ENCODE results near the gene GRB10.

GRB10 gene

DNA sequence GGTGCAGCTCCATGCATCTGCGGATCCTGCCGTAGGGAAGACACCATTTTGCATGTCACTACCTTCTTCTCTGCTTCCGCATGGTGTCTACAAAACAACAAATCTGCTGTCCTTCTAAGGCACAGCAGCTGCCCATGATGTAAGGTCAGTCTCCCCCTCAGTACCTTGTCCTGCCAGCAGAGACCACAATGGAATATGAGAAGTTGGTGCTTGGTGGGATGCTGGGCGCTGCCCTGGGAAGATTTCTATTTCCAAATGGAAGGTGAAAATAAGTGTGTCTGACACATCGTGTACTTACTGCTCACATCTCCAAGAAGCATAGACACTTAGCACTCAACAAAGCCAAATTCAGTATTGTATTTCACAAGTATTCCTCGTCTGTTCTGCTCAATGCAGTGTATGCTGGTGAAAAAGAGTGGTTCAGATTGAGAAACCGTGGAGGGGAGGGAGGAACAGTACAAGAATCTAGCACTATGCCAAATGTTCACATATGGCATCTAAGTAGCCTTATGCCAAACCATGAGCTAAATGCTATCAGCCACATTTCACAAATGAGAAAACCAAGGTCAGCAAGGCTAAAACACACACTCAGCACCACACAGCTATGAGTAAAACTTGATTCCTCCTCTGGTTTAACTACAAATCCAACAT is 95.0 kb downstream of the GRB10 start:
- Histone ChIP-seq H3K27me3 (no peaks in the 10 kb centered on the region; the same call in none of the 2 replicates), H3K9me3 (no peaks in the 10 kb centered on the region), H3K36me3 (no peaks in the 10 kb centered on the region), H3K4me1 (no peaks in the 10 kb centered on the region; the same call in 1 of the 2 replicates), H3K4me3 (ENCODE audit: low read depth, low read length) (no peak overlapping the region)
- DNase-seq = no peak
- TF ChIP-seq, protein P1, sequence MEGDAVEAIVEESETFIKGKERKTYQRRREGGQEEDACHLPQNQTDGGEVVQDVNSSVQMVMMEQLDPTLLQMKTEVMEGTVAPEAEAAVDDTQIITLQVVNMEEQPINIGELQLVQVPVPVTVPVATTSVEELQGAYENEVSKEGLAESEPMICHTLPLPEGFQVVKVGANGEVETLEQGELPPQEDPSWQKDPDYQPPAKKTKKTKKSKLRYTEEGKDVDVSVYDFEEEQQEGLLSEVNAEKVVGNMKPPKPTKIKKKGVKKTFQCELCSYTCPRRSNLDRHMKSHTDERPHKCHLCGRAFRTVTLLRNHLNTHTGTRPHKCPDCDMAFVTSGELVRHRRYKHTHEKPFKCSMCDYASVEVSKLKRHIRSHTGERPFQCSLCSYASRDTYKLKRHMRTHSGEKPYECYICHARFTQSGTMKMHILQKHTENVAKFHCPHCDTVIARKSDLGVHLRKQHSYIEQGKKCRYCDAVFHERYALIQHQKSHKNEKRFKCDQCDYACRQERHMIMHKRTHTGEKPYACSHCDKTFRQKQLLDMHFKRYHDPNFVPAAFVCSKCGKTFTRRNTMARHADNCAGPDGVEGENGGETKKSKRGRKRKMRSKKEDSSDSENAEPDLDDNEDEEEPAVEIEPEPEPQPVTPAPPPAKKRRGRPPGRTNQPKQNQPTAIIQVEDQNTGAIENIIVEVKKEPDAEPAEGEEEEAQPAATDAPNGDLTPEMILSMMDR (IDR thresholded peaks at IDR 0.05; ENCODE audit: low read depth, low read length) = no peak

DNA sequence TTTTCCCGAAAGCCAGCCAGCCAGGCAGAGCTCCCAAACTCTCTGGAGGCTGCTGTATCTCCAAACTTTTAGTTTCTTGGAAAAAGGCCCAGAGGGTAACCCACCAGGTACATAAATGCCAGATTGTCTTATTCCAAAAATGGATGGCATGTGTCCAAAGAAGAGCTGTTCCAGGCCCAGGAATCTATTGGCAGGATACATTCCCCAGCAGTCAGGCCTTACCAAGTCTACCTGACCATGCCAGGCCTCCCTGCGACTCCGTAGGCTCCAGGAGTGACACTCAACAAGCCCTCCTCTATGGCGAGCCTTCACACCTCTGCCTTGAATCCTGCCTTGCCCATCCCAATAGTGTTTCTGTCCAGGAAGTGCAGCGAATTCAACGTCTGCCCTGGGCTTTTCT is 95.6 kb downstream of the GRB10 start:
- TF ChIP-seq, protein P1 (IDR thresholded peaks at IDR 0.05; ENCODE audit: low read depth, low read length) = no peak
- Histone ChIP-seq H3K4me3 (ENCODE audit: low read depth, low read length) (no peak overlapping the region), H3K27me3 (no peaks in the 10 kb centered on the region; the same call in none of the 2 replicates), H3K36me3 (no peaks in the 10 kb centered on the region), H3K9me3 (no peaks in the 10 kb centered on the region), H3K4me1 (no peaks in the 10 kb centered on the region; the same call in 1 of the 2 replicates)
- no peak for DNase-seq

DNA sequence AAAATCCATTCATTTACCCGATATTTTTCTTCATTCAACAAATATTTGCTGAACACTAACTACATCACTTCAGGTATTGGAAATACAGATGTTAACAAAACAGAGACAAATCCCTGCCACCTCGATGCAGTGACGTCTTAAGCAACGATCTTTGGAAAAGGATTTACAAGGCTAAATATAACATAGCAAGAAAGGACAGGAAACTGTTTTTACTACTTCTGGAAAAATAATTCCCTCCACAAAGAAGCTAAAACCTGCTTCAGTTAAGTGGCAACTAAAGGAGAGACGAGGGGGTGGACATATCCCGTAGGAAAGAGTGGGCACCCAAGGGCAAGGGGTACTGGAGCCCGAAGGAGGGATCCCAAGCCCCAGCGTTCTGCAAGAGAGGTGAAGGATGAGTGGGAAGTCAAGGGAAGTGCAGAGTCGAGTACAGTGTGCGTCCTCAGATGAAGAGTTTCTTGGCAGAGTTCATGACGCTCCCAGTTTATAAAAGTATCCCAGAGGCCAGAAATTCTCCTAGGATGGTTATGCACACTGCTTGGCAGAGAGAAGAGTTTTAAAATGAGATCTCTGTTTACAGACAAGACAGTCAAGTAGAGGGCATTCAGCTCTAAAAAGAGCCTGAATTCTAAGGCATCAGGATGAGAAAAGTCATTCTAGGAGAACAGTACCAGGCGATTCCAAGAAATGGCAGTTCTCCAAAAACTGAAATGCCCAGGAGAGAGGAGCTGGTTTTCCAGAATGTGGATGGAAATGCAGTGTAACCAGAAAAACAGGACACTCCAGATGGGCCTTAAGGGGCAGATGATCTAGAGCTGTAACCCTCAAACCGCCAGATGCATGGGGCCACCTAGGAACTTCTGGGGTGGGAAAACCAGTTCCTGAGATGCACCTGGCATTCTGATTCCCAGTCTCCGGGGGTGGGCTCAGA is 97.3 kb downstream of the GRB10 start:
- no peak overlapping the region for H3K4me3 ChIP-seq (ENCODE audit: low read depth, low read length)
- DNase-seq = no peak

DNA sequence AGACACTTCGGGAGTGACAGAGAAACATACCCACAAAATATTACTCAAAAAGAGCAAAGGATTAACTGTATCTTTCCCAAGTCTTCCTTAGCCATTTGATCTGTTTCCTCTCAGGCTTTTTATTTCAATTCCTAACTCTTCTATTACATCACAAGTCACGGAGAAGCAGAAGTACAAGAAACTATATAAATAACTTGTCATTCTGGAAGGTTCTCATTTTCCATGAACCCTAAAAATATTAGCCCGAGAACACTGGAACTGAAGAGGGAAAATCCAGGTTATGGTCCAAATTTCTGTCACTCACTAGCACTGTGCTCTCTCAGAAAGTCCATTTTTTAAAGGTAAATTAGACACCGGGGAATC is 98.0 kb downstream of the GRB10 start:
- TF ChIP-seq, protein P1 (IDR thresholded peaks at IDR 0.05; ENCODE audit: low read depth, low read length) = no peak
- no peak overlapping the region for H3K4me3 ChIP-seq (ENCODE audit: low read depth, low read length)
- no peak for DNase-seq
- H3K36me3 ChIP-seq = no peaks in the 10 kb centered on the region
- no peaks in the 10 kb centered on the region; the same call in 1 of the 2 replicates for H3K4me1 ChIP-seq
- H3K9me3 ChIP-seq = no peaks in the 10 kb centered on the region
- no peaks in the 10 kb centered on the region; the same call in 1 of the 2 replicates for H3K27me3 ChIP-seq

More for the DNA sequence above, 97.3 kb downstream of the GRB10 start:
- Histone ChIP-seq H3K9me3 (no peaks in the 10 kb centered on the region), H3K27me3 (no peaks in the 10 kb centered on the region; the same call in 1 of the 2 replicates), H3K4me1 (no peaks in the 10 kb centered on the region; the same call in 1 of the 2 replicates), H3K36me3 (no peaks in the 10 kb centered on the region)
- TF ChIP-seq, protein P1 (IDR thresholded peaks at IDR 0.05; ENCODE audit: low read depth, low read length) = no peak

DNA sequence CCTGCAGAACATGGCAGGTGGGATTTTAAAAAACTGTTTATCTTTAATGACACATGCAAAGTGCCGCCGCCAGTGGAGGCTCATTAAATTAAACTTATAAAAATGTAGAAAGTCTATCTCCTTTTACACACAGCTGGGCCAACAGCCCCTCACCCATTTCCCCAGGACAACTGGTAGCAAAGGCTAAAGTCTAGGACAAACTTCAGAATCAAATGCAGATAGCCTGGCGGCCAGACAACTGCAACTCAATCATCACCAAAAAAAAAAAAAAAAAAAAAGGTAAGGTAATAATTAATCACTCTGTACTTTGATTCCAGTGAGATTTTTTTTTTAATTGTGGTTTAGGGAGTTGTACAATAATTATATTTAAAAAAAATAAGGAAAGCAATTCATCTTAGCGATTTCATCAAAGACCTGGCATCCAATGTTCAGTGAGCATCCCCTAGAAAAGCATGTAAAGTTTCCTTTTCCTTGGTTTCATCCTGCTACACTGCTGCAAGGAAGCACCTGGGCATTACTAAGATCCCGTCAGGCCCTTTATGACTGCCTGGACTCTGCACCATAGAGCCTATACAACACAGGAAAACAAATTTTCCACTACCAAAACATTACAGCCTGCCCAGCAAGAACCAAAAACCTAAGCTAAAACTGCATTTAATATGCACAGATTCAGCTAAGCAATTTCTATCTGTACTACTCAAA is 98.5 kb downstream of the GRB10 start:
- Histone ChIP-seq H3K4me3 (ENCODE audit: low read depth, low read length) (no peak overlapping the region), H3K27me3 (no peaks in the 10 kb centered on the region; the same call in 1 of the 2 replicates), H3K9me3 (no peaks in the 10 kb centered on the region), H3K36me3 (no peaks in the 10 kb centered on the region), H3K4me1 (no peaks in the 10 kb centered on the region; the same call in 1 of the 2 replicates)
- TF ChIP-seq, protein P1 (IDR thresholded peaks at IDR 0.05; ENCODE audit: low read depth, low read length) = no peak
- no peak for DNase-seq

All from BE2C (cell line).